Esophagus squamous epithelium (tissue), 4 donors: ENCODE measurements around the gene SETBP1.

Experiments used
- CTCF ChIP-seq, 6 experiments: fragments of 450-650 bp in 4 of 6; fragments of 200-600 bp in 2 of 6; sonication (generic) in 2 of 6; IDR thresholded peaks; one replicate each; pipeline ENCODE4 v1.5.1; 2016 to 2019; ENCODE audit warnings: antibody characterized with exemption in 6 of 6, mild to moderate bottlenecking in 4 of 6, moderate library complexity in 4 of 6
- POLR2A ChIP-seq, 4 donors: fragments of 450-650 bp; IDR thresholded peaks; one replicate each; pipeline ENCODE4 v1.6.1; 2017; ENCODE audit warnings: antibody characterized with exemption in 4 of 4, mild to moderate bottlenecking in 4 of 4, moderate library complexity in 3 of 4

- TF ChIP-seq CTCF (IDR thresholded peaks at IDR 0.05) (no peak), POLR2A (IDR thresholded peaks at IDR 0.05) (no peak)
Observed at GRCh38 chr18:44898498-44898897, 217.8 kb downstream of the SETBP1 start.
